Lung (tissue), 12 donors: ENCODE results near the gene RPRD2. TPM values are rescaled to one million over a fixed set of nuclear protein-coding genes. Genes with fewer than 3 reads are reported as not detected.

Source experiments
- ATAC-seq: fragments of 200-7000 bp; cut with Tn5 transposase; one replicate; pipeline ENCODE4 v1.9.1; 2020; ENCODE audit warnings: moderate number of reproducible peaks; ENCODE audit not compliant: insufficient read depth, low FRiP score
- DNase-seq, 3 donors: peaks; one replicate each; pipeline ENCODE4 v3.0.0-alpha.2; 2013 to 2017
- H3K27ac ChIP-seq, 2 donors: one replicate each; pipeline ENCODE4 v1.5.1; 2013; ENCODE audit warnings: mild to moderate bottlenecking in 2 of 2, moderate library complexity in 2 of 2, control low read depth in 1 of 2, inconsistent platforms in 1 of 2, low read depth in 1 of 2, low read length in 1 of 2
- H3K27me3 ChIP-seq, 3 donors: one replicate each; pipeline ENCODE4 v1.5.1; 2013; ENCODE audit warnings: low read length in 2 of 3; ENCODE audit not compliant: control insufficient read depth in 3 of 3, insufficient read depth in 3 of 3
- H3K36me3 ChIP-seq, 4 donors: one replicate each; pipeline ENCODE4 v1.5.1; 2013; ENCODE audit warnings: low read length in 4 of 4, mild to moderate bottlenecking in 1 of 4, moderate library complexity in 1 of 4; ENCODE audit not compliant: control insufficient read depth in 4 of 4, insufficient read depth in 4 of 4
- H3K4me1 ChIP-seq, 5 donors: one replicate each; pipeline ENCODE4 v1.5.1; 2013; ENCODE audit warnings: low read length in 5 of 5, mild to moderate bottlenecking in 2 of 5, moderate library complexity in 1 of 5; ENCODE audit not compliant: control insufficient read depth in 5 of 5, insufficient read depth in 5 of 5
- H3K4me3 ChIP-seq: one replicate; pipeline ENCODE4 v1.5.1; 2013; ENCODE audit warnings: mild to moderate bottlenecking, control low read depth, moderate library complexity
- H3K9ac ChIP-seq, 2 donors: one replicate each; pipeline ENCODE4 v1.5.1; 2013; ENCODE audit warnings: low read length in 2 of 2, control low read depth in 1 of 2; ENCODE audit not compliant: insufficient read depth in 1 of 2
- H3K9me3 ChIP-seq, 4 donors: one replicate each; pipeline ENCODE4 v1.5.1; 2013; ENCODE audit warnings: low read length in 3 of 4, mild to moderate bottlenecking in 1 of 4, moderate library complexity in 1 of 4; ENCODE audit not compliant: control insufficient read depth in 4 of 4, insufficient read depth in 3 of 4
- WGBS, 2 donors: extraction: QIAGEN DNeasy Blood & Tissue Kit; methylation state at CpG; one replicate each; pipeline ENCODE4 v1.1.7; 2013; 5-methylcytosine and 5-hydroxymethylcytosine counted together
- polyA plus RNA-seq, 2 donors: library from polyadenylated mRNA; stranded (reverse); fragments of 200-250 nt; gene quantifications; one replicate each; pipeline ENCODE4 v1.2.1, GENCODE V29; 2013
- total RNA-seq, 2 donors: library from RNA; depleted of rRNA in 1 of 2; stranded (reverse); fragments of >200 nt in 1 of 2; gene quantifications; one replicate each; pipeline ENCODE4 v1.2.1, GENCODE V29; 2014 to 2021
- TF ChIP-seq, protein P1 (sequence below): IDR thresholded peaks from 2 replicates; pipeline ENCODE4 v1.5.1; 2012; ENCODE audit warnings: mild to moderate bottlenecking; ENCODE audit errors: control extremely low read depth, extremely low read depth
- donor health status: control.
- donor health status: control.
- donor health status: Bipolar disorder and iron deficiency.
- donor health status: healthy.
- donor health status: DM: yes; HTN: yes; CAD: no.

Gene RPRD2
- total and polyA plus RNA-seq, 4 donors: 7.1 to 27.8 (median 14.7) TPM

DNA sequence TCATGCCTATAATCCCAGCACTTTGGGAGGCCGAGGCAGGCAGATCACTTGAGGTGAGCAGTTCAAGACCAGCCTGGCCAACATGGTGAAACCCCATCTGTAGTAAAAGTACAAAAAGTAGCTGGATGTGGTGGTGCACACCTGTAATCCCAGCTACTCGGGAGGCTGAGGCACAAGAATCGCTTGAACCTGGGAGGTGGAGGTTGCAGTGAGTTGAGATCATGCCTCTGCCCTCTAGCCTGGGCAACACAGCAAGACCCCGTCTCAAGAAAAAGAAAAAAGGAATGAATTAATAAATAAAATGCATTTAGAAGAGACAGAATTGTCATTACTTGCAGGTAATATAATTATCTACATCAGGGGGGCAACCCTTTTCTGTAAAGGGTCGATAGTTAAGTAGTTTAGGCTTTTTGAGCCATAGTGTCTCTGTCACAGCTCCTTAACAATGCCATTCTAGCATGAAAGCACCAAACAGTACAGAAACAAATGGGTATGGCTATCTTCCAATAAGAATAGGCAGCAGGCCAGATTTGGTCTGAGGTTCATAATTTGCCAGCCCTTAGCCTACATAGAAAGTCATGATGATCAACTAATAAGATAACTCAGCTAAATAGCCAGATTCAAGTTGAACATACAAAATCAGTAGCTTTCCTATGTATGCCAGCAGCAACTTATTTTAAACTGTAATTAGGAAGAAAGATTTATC lies 56.8 kb downstream of the RPRD2 start:
- WGBS, 2 donors: 86 to 94% methylated on average over 5 of the region's 5 CpGs
- ATAC-seq (no peak), DNase-seq (peak in 2 of 3 donors; percentile 56 to 64)
- Histone ChIP-seq H3K27ac (no peak overlapping the region), H3K4me1 (peaks cover 0 to 4% (median 0%) of the 10 kb centered on the region in 5 donors), H3K9ac (no peak overlapping the region), H3K9me3 (no peaks in the 10 kb centered on the region), H3K36me3 (peaks cover 0 to 13% (median 2%) of the 10 kb centered on the region in 4 donors), H3K4me3 (no peak overlapping the region), H3K27me3 (no peaks in the 10 kb centered on the region)
- TF ChIP-seq, protein P1, sequence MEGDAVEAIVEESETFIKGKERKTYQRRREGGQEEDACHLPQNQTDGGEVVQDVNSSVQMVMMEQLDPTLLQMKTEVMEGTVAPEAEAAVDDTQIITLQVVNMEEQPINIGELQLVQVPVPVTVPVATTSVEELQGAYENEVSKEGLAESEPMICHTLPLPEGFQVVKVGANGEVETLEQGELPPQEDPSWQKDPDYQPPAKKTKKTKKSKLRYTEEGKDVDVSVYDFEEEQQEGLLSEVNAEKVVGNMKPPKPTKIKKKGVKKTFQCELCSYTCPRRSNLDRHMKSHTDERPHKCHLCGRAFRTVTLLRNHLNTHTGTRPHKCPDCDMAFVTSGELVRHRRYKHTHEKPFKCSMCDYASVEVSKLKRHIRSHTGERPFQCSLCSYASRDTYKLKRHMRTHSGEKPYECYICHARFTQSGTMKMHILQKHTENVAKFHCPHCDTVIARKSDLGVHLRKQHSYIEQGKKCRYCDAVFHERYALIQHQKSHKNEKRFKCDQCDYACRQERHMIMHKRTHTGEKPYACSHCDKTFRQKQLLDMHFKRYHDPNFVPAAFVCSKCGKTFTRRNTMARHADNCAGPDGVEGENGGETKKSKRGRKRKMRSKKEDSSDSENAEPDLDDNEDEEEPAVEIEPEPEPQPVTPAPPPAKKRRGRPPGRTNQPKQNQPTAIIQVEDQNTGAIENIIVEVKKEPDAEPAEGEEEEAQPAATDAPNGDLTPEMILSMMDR: no peak

DNA sequence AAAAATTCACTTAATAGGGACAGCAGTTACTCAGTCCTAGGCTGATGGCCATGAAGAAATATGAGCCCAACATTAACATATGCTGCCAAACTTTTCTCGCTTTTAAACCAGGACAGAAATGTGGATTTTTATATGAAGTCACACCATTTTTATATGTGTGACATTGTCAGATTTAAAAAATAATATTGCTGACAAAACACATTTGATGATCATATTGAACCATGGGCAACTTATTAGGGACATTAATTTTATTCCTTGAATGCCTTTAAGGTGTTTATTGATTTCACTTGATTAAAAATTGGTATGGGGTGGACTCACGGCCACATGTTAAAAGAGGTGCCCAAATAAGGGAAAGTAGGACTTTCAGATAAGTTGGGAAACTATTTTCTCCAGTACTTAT lies 58.6 kb downstream of the RPRD2 start:
- H3K27ac ChIP-seq: no peak overlapping the region
- H3K36me3 ChIP-seq: peaks cover 0 to 13% (median 3%) of the 10 kb centered on the region in 4 donors
- no peaks in the 10 kb centered on the region for H3K27me3 ChIP-seq
- TF ChIP-seq, protein P1: no peak
- no peak for DNase-seq
- H3K9ac ChIP-seq: no peak overlapping the region
- H3K9me3 ChIP-seq: no peaks in the 10 kb centered on the region
- no peak for ATAC-seq
- WGBS, 2 donors: 97 to 98% methylated on average over 2 of the region's 2 CpGs
- peaks cover 0 to 4% (median 0%) of the 10 kb centered on the region in 5 donors for H3K4me1 ChIP-seq
- no peak overlapping the region for H3K4me3 ChIP-seq

DNA sequence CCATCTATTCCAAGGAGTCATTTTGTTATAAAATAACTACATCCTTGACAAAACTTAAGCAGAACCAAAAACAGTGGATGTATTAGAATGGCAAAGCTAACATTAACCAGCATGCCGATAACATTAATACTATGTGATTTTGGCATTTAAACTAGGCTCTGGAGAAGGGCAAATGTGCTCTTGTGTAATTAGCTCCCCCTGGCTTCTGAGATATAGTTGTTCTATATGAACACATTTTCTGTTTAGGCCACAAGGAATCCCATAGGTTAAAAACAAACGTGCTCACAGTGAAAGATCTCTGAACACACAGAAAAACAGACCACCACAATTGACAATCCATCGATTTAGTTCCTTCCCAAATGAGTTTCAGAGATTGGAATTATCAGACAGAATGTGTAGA lies 65.9 kb downstream of the RPRD2 start:
- Histone ChIP-seq H3K9me3 (no peaks in the 10 kb centered on the region), H3K27ac (no peak overlapping the region), H3K27me3 (no peaks in the 10 kb centered on the region), H3K36me3 (peaks cover 0 to 17% (median 2%) of the 10 kb centered on the region in 4 donors), H3K9ac (no peak overlapping the region), H3K4me1 (no peaks in the 10 kb centered on the region), H3K4me3 (no peak overlapping the region)
- no peak for ATAC-seq
- peak in 2 of 3 donors; percentile 8 to 12 for DNase-seq
- TF ChIP-seq, protein P1: no peak
- WGBS, 2 donors: 62 to 65% methylated on average over 3 of the region's 3 CpGs

DNA sequence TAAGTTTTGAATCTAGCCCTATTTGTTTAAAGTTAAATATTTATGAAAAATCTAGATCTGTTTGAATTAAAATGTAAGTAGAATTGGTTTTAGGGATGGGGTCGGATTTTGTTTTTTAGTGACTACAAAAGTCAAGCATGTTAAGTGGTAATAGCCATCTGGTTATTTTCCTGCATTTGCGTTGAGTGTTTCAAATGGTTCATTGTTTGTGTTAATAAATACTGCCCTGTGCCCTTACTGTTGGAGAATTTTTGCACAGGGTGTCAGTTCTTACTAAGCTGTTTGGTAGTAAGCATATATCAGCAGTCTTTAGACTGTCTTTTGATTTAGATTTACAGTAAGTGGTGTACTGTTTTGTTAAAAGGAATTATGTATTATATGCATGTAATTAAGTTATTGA lies 77.2 kb downstream of the RPRD2 start:
- no peaks in the 10 kb centered on the region for H3K4me1 ChIP-seq
- H3K9me3 ChIP-seq: no peaks in the 10 kb centered on the region
- H3K27ac ChIP-seq: no peak overlapping the region
- no peak overlapping the region for H3K4me3 ChIP-seq
- DNase-seq: no peak
- 94 to 99% methylated on average over 2 of the region's 2 CpGs for WGBS, 2 donors
- peaks cover 8 to 26% (median 13%) of the 10 kb centered on the region in 4 donors for H3K36me3 ChIP-seq
- ATAC-seq: no peak
- TF ChIP-seq, protein P1: no peak
- H3K9ac ChIP-seq: no peak overlapping the region
- H3K27me3 ChIP-seq: no peaks in the 10 kb centered on the region
